Esophagus muscularis mucosa (tissue), 4 donors: ENCODE measurements around the gene FYCO1.

Source experiments
- CTCF ChIP-seq, 3 experiments: fragments of 200-600 bp in 2 of 3; fragments of 450-650 bp in 1 of 3; sonication (generic) in 2 of 3; IDR thresholded peaks; one replicate each; pipeline ENCODE4 v1.5.1; 2017 to 2019; ENCODE audit warnings: antibody characterized with exemption in 3 of 3, mild to moderate bottlenecking in 2 of 3, moderate library complexity in 1 of 3
- EP300 ChIP-seq: sonication (generic); formaldehyde crosslinking; IDR thresholded peaks from one replicate; pipeline ENCODE4 v1.6.1; 2017; ENCODE audit warnings: antibody characterized with exemption
- POLR2A ChIP-seq: fragments of 450-650 bp; IDR thresholded peaks from one replicate; pipeline ENCODE4 v1.6.1; 2017; ENCODE audit warnings: antibody characterized with exemption, moderate library complexity, mild to moderate bottlenecking, low read depth
- POLR2AphosphoS5 ChIP-seq, 2 donors: sonication (generic); formaldehyde crosslinking; IDR thresholded peaks; one replicate each; pipeline ENCODE4 v1.6.1; 2017; ENCODE audit warnings: antibody characterized with exemption in 2 of 2

GRCh38 chr3:45992821-45993221 is 2.8 kb downstream of the FYCO1 start:
- no peak for TF ChIP-seq CTCF (IDR thresholded peaks at IDR 0.05)
- no peak for TF ChIP-seq POLR2AphosphoS5 (IDR thresholded peaks at IDR 0.05)
- no peak for TF ChIP-seq POLR2A
- TF ChIP-seq EP300 = no peak
